WTC11 (cell line): ENCODE measurements around the gene GRB7. TPM values are rescaled to one million over a fixed set of nuclear protein-coding genes. Genes with fewer than 3 reads are reported as not detected.

Source experiments
- ATAC-seq: fragments of 200-7000 bp; cut with Tn5 transposase; 2 replicates; pipeline ENCODE4 v1.10.0; 2021; ENCODE audit warnings: mild to moderate bottlenecking, moderate library complexity
- CTCF ChIA-PET: fragments of 300-600 bp; sonication (Branson Sonifier 250); formaldehyde crosslinking; loops from one replicate; lab custom pipeline; 2021; ENCODE audit warnings: antibody characterized with exemption; lab: Charles Lee
- POLR2A ChIA-PET: fragments of 350-600 bp; sonication (Branson Sonifier 250); formaldehyde crosslinking; loops from one replicate; lab custom pipeline; 2021; ENCODE audit warnings: antibody characterized with exemption; lab: Charles Lee
- DNase-seq: peaks from one replicate; pipeline ENCODE4 v3.0.0; 2021; ENCODE audit warnings: low spot score
- H3K27ac Mint-ChIP-seq: 2 replicates; pipeline ENCODE4 v1.8.0; 2021; ENCODE audit warnings: mixed read lengths
- H3K27me3 Mint-ChIP-seq: 2 replicates; pipeline ENCODE4 v1.8.0; 2021; ENCODE audit warnings: low read depth, mild to moderate bottlenecking, moderate library complexity, mixed read lengths
- H3K36me3 Mint-ChIP-seq: 2 replicates; pipeline ENCODE4 v1.8.0; 2021; ENCODE audit warnings: mixed read lengths
- H3K4me1 Mint-ChIP-seq: 2 replicates; pipeline ENCODE4 v1.8.0; 2022; ENCODE audit warnings: mixed read lengths
- H3K4me3 Mint-ChIP-seq: 2 replicates; pipeline ENCODE4 v1.8.0; 2021; ENCODE audit warnings: mild to moderate bottlenecking, moderate library complexity, mixed read lengths
- H3K9me3 Mint-ChIP-seq: 2 replicates; pipeline ENCODE4 v1.8.0; 2021; ENCODE audit warnings: mixed read lengths
- ARID4B ChIP-seq: sonication (generic); formaldehyde crosslinking; IDR thresholded peaks from 2 replicates; pipeline ENCODE4 v1.8.0; 2023; ENCODE audit warnings: missing genetic modification reagents, mild to moderate bottlenecking, borderline replicate concordance
- CBFB ChIP-seq: sonication (generic); formaldehyde crosslinking; IDR thresholded peaks from 2 replicates; pipeline ENCODE4 v1.8.1; 2022; ENCODE audit warnings: mild to moderate bottlenecking, low read depth, missing genetic modification reagents
- CREM ChIP-seq: sonication (generic); formaldehyde crosslinking; IDR thresholded peaks from 2 replicates; pipeline ENCODE4 v1.8.1; 2022; ENCODE audit warnings: mild to moderate bottlenecking, missing genetic modification reagents, moderate library complexity
- CTCF ChIP-seq: fragments of 200-600 bp; IDR thresholded peaks from 2 replicates; pipeline ENCODE4 v1.8.0; 2022; ENCODE audit warnings: antibody characterized with exemption
- E2F4 ChIP-seq: sonication (generic); formaldehyde crosslinking; IDR thresholded peaks from 2 replicates; pipeline ENCODE4 v1.8.1; 2022; ENCODE audit warnings: low read depth, mild to moderate bottlenecking, moderate library complexity, missing genetic modification reagents, borderline replicate concordance
- EMX1 ChIP-seq: fragments of 250-450 bp; sonication (Bioruptor Pico); IDR thresholded peaks from 2 replicates; pipeline ENCODE4 v1.8.0; 2021; ENCODE audit warnings: mild to moderate bottlenecking
- ETV6 ChIP-seq: sonication (generic); formaldehyde crosslinking; IDR thresholded peaks from 2 replicates; pipeline ENCODE4 v1.8.1; 2022; ENCODE audit warnings: mild to moderate bottlenecking, missing genetic modification reagents
- GABPB1 ChIP-seq: sonication (generic); formaldehyde crosslinking; IDR thresholded peaks from 2 replicates; pipeline ENCODE4 v1.8.1; 2023; ENCODE audit warnings: mild to moderate bottlenecking, missing genetic modification reagents
- JAZF1 ChIP-seq: fragments of 250-450 bp; sonication (Bioruptor Pico); IDR thresholded peaks from 2 replicates; pipeline ENCODE4 v1.9.0; 2021; ENCODE audit warnings: moderate library complexity, mild to moderate bottlenecking, inconsistent platforms
- JUN ChIP-seq: sonication (generic); formaldehyde crosslinking; IDR thresholded peaks from 2 replicates; pipeline ENCODE4 v1.8.0; 2023; ENCODE audit warnings: mild to moderate bottlenecking, missing genetic modification reagents
- MXD4 ChIP-seq: fragments of 250-450 bp; sonication (Bioruptor Pico); IDR thresholded peaks from 2 replicates; pipeline ENCODE4 v1.8.0; 2021; ENCODE audit warnings: mild to moderate bottlenecking, moderate library complexity, borderline replicate concordance
- OVOL2 ChIP-seq: fragments of 250-450 bp; sonication (Bioruptor Pico); IDR thresholded peaks from 2 replicates; pipeline ENCODE4 v1.9.0; 2021; ENCODE audit warnings: mild to moderate bottlenecking, borderline replicate concordance
- PRDM15 ChIP-seq: sonication (generic); formaldehyde crosslinking; IDR thresholded peaks from 2 replicates; pipeline ENCODE4 v1.8.0; 2022; ENCODE audit warnings: missing genetic modification reagents
- RORB ChIP-seq: fragments of 250-450 bp; sonication (Bioruptor Pico); IDR thresholded peaks from 2 replicates; pipeline ENCODE4 v1.9.0; 2021; ENCODE audit warnings: mild to moderate bottlenecking
- TEAD4 ChIP-seq: sonication (generic); formaldehyde crosslinking; IDR thresholded peaks from 2 replicates; pipeline ENCODE4 v1.8.0; 2022; ENCODE audit warnings: mild to moderate bottlenecking, missing genetic modification reagents
- USF1 ChIP-seq: sonication (generic); formaldehyde crosslinking; IDR thresholded peaks from 2 replicates; pipeline ENCODE4 v1.8.0; 2022; ENCODE audit warnings: mild to moderate bottlenecking, missing genetic modification reagents
- ZBTB21 ChIP-seq: sonication (generic); formaldehyde crosslinking; IDR thresholded peaks from 2 replicates; pipeline ENCODE4 v1.8.1; 2023; ENCODE audit warnings: mild to moderate bottlenecking, missing genetic modification reagents, borderline replicate concordance
- ZNF138 ChIP-seq: sonication (generic); formaldehyde crosslinking; conservative IDR thresholded peaks from 2 replicates; pipeline ENCODE4 v1.8.1; 2022; ENCODE audit warnings: mild to moderate bottlenecking, moderate library complexity, missing genetic modification reagents
- ZNF396 ChIP-seq: fragments of 250-450 bp; sonication (Bioruptor Pico); IDR thresholded peaks from 2 replicates; pipeline ENCODE4 v1.8.0; 2021; ENCODE audit warnings: mild to moderate bottlenecking, moderate library complexity, borderline replicate concordance
- ZNF416 ChIP-seq: fragments of 250-450 bp; sonication (Bioruptor Pico); IDR thresholded peaks from 2 replicates; pipeline ENCODE4 v1.9.0; 2021; ENCODE audit warnings: mild to moderate bottlenecking, inconsistent platforms
- ZNF423 ChIP-seq: fragments of 250-450 bp; sonication (Bioruptor Pico); IDR thresholded peaks from 2 replicates; pipeline ENCODE4 v2.1.2; 2022; ENCODE audit warnings: mild to moderate bottlenecking, moderate library complexity
- ZNF512 ChIP-seq: sonication (generic); formaldehyde crosslinking; IDR thresholded peaks from 2 replicates; pipeline ENCODE4 v1.8.1; 2022; ENCODE audit warnings: missing genetic modification reagents, borderline replicate concordance
- total RNA-seq: library from RNA; stranded (reverse); gene quantifications from 3 replicates; pipeline ENCODE4 v1.2.3, GENCODE V29; 2021

GRB7 gene
- total RNA-seq, 1 experiment from 2014 or later = 48.5 TPM

- H3K27ac Mint-ChIP-seq = no peak overlapping the region
- DNase-seq (no peak), ATAC-seq (no peak)
- H3K36me3 Mint-ChIP-seq = no peaks in the 10 kb centered on the region
- TF ChIP-seq PRDM15 (CRISPR knock-in tag) (no peak), EMX1 (no peak), GABPB1 (CRISPR knock-in tag) (no peak), USF1 (CRISPR knock-in tag) (no peak), JAZF1 (CRISPR knock-in tag) (no peak), ZNF423 (CRISPR knock-in tag) (no peak), ZBTB21 (no peak), TEAD4 (no peak)
- no peaks in the 10 kb centered on the region; the same call in 1 of the 2 replicates for H3K27me3 Mint-ChIP-seq
- peaks cover 8% of the 10 kb centered on the region for H3K4me1 Mint-ChIP-seq
- no peaks in the 10 kb centered on the region for H3K9me3 Mint-ChIP-seq
- no peak overlapping the region for H3K4me3 Mint-ChIP-seq
- ChIA-PET CTCF (interaction anchor here (0.8 to 1.0 kb wide), 2 partner anchors 42 to 151 kb away, joined by 3 read pairs; partner anchors contain the start of gene MIEN1), POLR2A (interaction anchor here (0.6 to 1.1 kb wide), 2 partner anchors 20 to 132 kb away, joined by 3 read pairs; no protein-coding TSS in a partner anchor)
These were observed 34.7 kb downstream of the GRB7 start for GRCh38 chr17:39772415-39772814.

GRCh38 chr17:39772987-39773934 lies 35.5 kb downstream of the GRB7 start:
- Mint-ChIP-seq H3K4me1 (peaks cover 12% of the 10 kb centered on the region), H3K36me3 (no peaks in the 10 kb centered on the region), H3K9me3 (no peaks in the 10 kb centered on the region), H3K27me3 (no peaks in the 10 kb centered on the region), H3K27ac (no peak overlapping the region), H3K4me3 (no peak overlapping the region)
- ChIA-PET POLR2A (no interaction called here), CTCF (no interaction called here)
- DNase-seq = no peak
- no peak for ATAC-seq
- no peak for TF ChIP-seq OVOL2 (CRISPR knock-in tag)
- TF ChIP-seq MXD4 = no peak
- no peak for TF ChIP-seq ZNF396 (CRISPR knock-in tag)
- no peak for TF ChIP-seq ETV6
- no peak for TF ChIP-seq CREM (CRISPR knock-in tag)
- TF ChIP-seq ZNF512 (CRISPR knock-in tag) = no peak
- TF ChIP-seq RORB (CRISPR knock-in tag) = no peak
- TF ChIP-seq ZNF416 (CRISPR knock-in tag) = no peak
- no peak for TF ChIP-seq E2F4 (CRISPR knock-in tag)
- TF ChIP-seq ZNF138 (CRISPR knock-in tag) = no peak
- TF ChIP-seq ARID4B (CRISPR knock-in tag) = no peak
- no peak for TF ChIP-seq CTCF
- TF ChIP-seq JUN (CRISPR knock-in tag) = no peak
- no peak for TF ChIP-seq CBFB
